GM19438 (cell line): ENCODE results near the gene BEX2.

Experiments
- ATAC-seq: cut with Tn5 transposase; IDR thresholded peaks from one replicate; pipeline ENCODE4 v1.9.1; 2021; ENCODE audit warnings: low read depth; ENCODE audit not compliant: unreplicated experiment

BEX2 gene

GRCh38 chrX:103275947-103276567 is 34.7 kb downstream of the BEX2 start:
- ATAC-seq: no peak

GRCh38 chrX:103274284-103274683 is 36.5 kb downstream of the BEX2 start:
- no peak for ATAC-seq
